Stimulated activated CD8-positive, alpha-beta memory T cell treated with anti-CD3 and anti-CD28 coated beads, Interleukin-15, amount 100 ng/mL, for 4 hours (primary cell): ENCODE measurements around the gene ERVW-1.
"Not testable (repeated sequence)": the region's sequence is repeated elsewhere in the genome, so short reads cannot be mapped to it uniquely, and the experiment has no call there.

ENCODE experiments used
- DNase-seq, 2 donors: peaks; one replicate each; pipeline ENCODE4 v3.0.0-alpha.2; 2020; ENCODE audit warnings: low read depth in 2 of 2

The ERVW-1 gene, protein sequence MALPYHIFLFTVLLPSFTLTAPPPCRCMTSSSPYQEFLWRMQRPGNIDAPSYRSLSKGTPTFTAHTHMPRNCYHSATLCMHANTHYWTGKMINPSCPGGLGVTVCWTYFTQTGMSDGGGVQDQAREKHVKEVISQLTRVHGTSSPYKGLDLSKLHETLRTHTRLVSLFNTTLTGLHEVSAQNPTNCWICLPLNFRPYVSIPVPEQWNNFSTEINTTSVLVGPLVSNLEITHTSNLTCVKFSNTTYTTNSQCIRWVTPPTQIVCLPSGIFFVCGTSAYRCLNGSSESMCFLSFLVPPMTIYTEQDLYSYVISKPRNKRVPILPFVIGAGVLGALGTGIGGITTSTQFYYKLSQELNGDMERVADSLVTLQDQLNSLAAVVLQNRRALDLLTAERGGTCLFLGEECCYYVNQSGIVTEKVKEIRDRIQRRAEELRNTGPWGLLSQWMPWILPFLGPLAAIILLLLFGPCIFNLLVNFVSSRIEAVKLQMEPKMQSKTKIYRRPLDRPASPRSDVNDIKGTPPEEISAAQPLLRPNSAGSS

DNA sequence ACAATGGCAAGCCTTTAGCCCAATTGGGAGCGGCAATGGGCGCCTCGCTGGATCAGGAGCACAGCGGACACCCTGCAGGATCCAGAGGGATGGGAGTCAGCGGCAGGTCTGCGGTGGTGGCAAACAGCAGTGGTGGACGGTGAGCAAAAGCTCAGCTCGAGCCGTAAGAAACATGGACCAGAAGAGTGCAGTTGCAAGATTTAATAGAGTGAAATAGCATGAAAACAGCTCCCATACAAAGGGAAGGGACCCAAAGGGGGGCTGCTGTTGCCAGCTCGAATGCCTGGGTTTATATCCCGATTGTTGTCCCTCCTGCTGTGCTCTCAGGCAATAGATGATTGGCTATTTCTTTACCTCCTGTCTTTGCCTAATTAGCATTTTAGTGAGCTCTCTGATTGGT is at the start of gene ERVW-1:
TSS of gene ERVW-1 (minus strand) at position 266 of the 400 bp plus-strand sequence. CDS start 7,565 bp downstream, outside the sequence.
- DNase-seq: not testable (repeated sequence)

DNA sequence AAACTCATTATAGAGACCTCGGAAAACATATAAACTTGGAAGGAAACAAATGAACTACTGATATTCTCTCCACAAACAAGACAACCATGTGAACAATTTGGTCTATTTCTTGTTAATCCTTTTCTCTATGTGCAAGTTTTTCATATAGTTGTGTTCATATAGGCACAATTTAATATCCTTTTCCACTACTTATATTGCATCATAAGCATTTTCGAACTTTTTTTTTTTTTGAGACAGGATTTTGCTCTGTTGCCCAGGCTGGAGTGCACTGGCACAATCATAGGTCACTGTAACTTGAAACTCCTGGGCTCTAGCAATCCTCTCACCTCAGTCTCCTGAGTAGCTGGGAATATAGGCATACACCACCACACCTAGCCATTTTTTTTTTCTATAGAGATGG is 45.4 kb upstream of the ERVW-1 start:
- DNase-seq: no peak

GRCh38 chr7:92520024-92520423 is 42.3 kb upstream of the ERVW-1 start:
- no peak for DNase-seq

- no peak for DNase-seq
Observed at GRCh38 chr7:92517631-92518030, 39.9 kb upstream of the ERVW-1 start.

- no peak for DNase-seq
Observed at GRCh38 chr7:92513167-92513902, 35.6 kb upstream of the ERVW-1 start.

DNA sequence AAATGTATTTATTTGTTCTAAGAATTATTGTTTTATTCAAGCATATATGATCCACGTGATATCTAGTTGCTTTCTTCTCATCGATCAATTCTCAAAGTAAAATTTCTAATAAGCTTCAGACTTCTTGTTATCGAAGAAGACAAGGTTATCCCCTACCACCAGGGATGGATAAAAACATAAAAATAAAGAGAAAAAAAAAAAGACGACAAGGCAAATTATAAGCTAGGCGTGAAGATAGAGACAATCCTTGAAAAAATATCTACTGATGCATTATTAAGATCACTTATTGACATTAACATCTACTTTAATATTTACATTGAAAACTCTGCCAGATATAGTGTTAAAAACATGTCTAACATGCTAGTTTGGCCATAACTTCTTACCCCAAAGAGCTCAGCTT is 31.2 kb upstream of the ERVW-1 start:
- DNase-seq: no peak

DNA sequence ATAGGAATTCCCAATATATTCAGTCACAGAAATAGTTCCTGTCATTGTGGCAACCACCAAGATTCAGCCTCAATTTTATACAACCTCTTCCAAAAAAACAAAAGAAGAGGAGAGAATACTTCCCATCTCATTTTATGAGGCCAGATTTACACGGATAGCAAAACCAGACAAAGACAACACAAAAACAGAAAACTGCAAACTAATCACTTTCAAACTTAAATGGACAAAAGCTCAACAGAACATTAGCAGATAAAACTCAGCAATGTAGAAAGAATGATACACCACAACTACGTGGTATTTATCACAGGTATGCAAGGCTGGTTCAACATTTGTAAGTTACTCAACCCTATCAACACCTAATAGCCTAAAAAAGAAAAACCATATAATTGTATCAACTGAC is 28.6 kb upstream of the ERVW-1 start:
- no peak for DNase-seq

- no peak for DNase-seq
Observed at GRCh38 chr7:92504563-92504962, 26.8 kb upstream of the ERVW-1 start.

GRCh38 chr7:92503767-92504166 is 26.0 kb upstream of the ERVW-1 start:
- DNase-seq: no peak

DNA sequence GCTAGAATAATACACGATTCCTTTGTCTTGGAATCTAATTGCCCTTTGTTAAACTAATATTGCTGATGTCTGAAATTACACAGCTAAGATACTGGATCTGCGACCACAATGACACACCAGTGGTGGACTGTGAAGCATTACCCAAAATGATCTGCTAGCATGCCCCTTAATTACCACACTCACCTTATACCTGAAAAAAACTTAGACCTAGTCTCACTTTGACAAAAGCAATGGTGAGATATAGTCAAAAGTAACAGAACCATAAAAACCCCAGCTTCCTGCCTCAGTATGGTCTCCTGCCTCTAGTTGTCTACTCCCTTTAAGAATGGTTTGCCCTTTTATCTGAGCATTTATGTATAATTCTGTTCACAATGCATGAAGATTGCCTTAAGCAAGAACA is 20.8 kb upstream of the ERVW-1 start:
- no peak for DNase-seq

DNA sequence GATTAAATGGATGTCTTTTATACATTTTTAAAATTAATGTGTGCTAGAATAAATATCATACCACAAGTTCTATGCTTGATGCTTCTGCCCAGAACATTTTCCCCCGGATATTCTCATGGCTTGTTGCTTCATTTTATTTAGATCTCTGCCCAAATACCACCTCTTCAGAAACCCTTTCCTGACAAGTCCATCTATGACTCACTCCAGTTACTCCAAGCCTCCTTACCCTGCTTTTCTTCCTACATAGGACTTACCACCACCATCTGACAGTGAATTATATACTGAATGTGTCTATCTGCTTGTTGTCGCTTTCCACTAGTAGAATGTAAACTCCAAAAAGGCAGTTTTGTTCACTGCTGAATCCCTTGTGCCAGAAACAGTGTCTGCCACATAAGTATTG is 19.1 kb upstream of the ERVW-1 start:
- no peak for DNase-seq

GRCh38 chr7:92489634-92490033 is 11.9 kb upstream of the ERVW-1 start:
- DNase-seq: no peak

GRCh38 chr7:92487804-92488203 is 10.1 kb upstream of the ERVW-1 start:
- DNase-seq: no peak

GRCh38 chr7:92485974-92486373 is 8.2 kb upstream of the ERVW-1 start:
- no peak for DNase-seq

- no peak for DNase-seq
Observed at GRCh38 chr7:92485267-92485892, 7.6 kb upstream of the ERVW-1 start.

DNA sequence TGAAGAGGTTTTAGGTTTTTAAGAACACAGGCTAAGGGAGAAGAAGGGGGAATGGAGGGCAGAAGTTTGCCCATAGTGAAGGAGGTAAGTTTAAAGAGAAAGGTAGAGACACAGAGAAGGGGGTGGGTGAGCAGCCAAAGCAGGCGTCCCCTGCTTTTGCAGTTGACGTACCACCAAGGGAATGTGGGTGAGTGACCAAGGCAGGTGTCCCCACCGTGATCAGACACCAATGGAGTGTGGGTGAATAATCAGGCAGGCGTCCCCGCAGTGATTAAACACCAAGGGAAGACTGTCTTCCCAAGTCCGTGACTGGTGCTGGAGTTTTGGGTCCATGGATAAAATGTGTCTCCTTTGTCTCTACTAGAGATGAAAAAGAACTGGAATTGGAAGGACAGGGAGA is 6.5 kb upstream of the ERVW-1 start:
- not testable (repeated sequence) for DNase-seq

- DNase-seq: not testable (repeated sequence)
Observed at GRCh38 chr7:92483624-92484023, 5.9 kb upstream of the ERVW-1 start.

- not testable (repeated sequence) for DNase-seq
Observed at GRCh38 chr7:92479146-92479545, 1.4 kb upstream of the ERVW-1 start.

GRCh38 chr7:92478711-92479110 is 965 bp upstream of the ERVW-1 start:
- DNase-seq: no peak

- DNase-seq: no peak
Observed at GRCh38 chr7:92478095-92478494, 349 bp upstream of the ERVW-1 start.

DNA sequence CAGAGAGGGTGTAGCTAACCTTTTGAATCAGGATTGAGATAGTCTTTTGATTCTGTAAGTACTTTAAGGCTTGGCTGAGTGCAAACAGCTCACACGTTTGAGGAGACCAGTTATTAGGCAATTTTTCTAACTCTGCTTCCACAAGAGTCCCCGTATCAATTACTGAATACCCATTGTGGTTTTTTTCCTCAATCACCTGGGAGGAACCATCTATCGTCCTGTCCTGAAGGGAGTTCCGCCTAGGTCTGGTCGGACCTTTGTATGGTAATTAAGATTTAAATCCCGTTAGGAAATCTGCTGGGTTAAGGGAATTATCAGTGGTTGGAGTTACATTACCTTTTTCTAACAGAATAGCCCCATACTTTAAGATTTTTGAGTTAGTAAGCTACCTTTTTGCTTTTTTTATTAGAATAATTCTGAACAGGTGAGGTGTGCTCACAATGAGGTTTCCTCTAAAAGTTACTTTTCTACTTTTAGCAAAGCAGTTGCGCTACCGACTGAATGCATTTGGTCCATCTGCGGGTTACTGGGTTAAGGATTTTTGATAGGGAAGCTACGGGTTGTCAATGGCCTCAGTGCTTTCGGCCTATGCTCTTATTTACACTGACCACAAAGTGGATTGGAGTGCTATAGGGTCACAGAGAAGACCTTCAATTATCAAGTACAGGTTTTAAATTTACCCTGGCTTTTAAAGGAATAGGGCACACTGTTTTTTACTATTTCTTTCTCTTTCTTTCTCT is 1.7 kb downstream of the ERVW-1 start:
- DNase-seq: not testable (repeated sequence)
